HL-60 (cell line): Measurements from ENCODE around the gene EIF3I.

Source experiments
- DNase-seq, 2 experiments: peaks; one replicate each; pipeline ENCODE4 v3.0.0-alpha.2; 2010 to 2020; ENCODE audit warnings: low read depth in 1 of 2, low spot score in 1 of 2
- H3K27ac ChIP-seq: fragments of 250-450 bp; sonication (Bioruptor Pico); replicated peaks from 2 replicates; pipeline ENCODE4 v1.5.1; 2020; ENCODE audit warnings: mild to moderate bottlenecking, moderate library complexity
- H3K27me3 ChIP-seq: fragments of 250-450 bp; sonication (Bioruptor Pico); 2 replicates; pipeline ENCODE4 v1.5.1; 2021; ENCODE audit warnings: mild to moderate bottlenecking, moderate library complexity; ENCODE audit not compliant: insufficient read depth, poor library complexity, severe bottlenecking
- H3K4me3 ChIP-seq: replicated peaks from 2 replicates; pipeline ENCODE4 v1.5.1; 2011; ENCODE audit warnings: mild to moderate bottlenecking, control low read depth, low read length; ENCODE audit not compliant: insufficient read depth
- GABPA ChIP-seq: IDR thresholded peaks from 2 replicates; pipeline ENCODE4 v1.6.1; 2012; ENCODE audit warnings: low read depth
- POLR2AphosphoS5 ChIP-seq: IDR thresholded peaks from 2 replicates; pipeline ENCODE4 v1.6.1; 2012; ENCODE audit warnings: low read depth
- SPI1 ChIP-seq: IDR thresholded peaks from 2 replicates; pipeline ENCODE4 v1.6.1; 2012; ENCODE audit warnings: low read depth, mild to moderate bottlenecking, borderline replicate concordance
- TF ChIP-seq, protein P1 (sequence below): IDR thresholded peaks from one replicate; pipeline ENCODE4 v1.5.1; 2011; ENCODE audit warnings: low read length, control low read depth, inconsistent platforms; ENCODE audit not compliant: insufficient read depth
- TF ChIP-seq, protein P2 (sequence below): IDR thresholded peaks from 2 replicates; pipeline ENCODE4 v1.6.1; 2012; ENCODE audit warnings: low read depth; ENCODE audit not compliant: insufficient replicate concordance

EIF3I gene

DNA sequence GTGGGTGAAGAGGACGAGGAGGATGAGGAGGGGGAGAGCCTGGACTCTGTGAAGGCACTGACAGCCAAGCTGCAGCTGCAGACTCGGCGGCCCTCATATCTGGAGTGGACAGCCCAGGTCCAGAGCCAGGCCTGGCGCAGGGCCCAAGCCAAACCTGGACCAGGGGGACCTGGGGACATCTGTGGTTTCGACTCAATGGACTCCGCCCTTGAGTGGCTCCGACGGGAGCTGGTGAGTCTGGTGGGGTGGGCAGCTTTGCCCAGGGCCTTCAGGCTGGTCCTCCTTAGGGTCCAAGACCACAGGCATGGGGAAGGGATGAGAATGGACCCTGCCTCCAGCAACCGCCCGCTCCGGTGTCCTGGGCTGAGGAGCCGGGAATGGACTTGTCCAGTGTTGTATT, 25.2 kb downstream of the EIF3I start:
- no peak overlapping the region for H3K4me3 ChIP-seq
- no peak overlapping the region for H3K27ac ChIP-seq
- H3K27me3 ChIP-seq: no peaks in the 10 kb centered on the region
- DNase-seq: no peak
- TF ChIP-seq POLR2AphosphoS5 (no peak), GABPA (no peak), SPI1 (no peak)
- TF ChIP-seq, protein P1, sequence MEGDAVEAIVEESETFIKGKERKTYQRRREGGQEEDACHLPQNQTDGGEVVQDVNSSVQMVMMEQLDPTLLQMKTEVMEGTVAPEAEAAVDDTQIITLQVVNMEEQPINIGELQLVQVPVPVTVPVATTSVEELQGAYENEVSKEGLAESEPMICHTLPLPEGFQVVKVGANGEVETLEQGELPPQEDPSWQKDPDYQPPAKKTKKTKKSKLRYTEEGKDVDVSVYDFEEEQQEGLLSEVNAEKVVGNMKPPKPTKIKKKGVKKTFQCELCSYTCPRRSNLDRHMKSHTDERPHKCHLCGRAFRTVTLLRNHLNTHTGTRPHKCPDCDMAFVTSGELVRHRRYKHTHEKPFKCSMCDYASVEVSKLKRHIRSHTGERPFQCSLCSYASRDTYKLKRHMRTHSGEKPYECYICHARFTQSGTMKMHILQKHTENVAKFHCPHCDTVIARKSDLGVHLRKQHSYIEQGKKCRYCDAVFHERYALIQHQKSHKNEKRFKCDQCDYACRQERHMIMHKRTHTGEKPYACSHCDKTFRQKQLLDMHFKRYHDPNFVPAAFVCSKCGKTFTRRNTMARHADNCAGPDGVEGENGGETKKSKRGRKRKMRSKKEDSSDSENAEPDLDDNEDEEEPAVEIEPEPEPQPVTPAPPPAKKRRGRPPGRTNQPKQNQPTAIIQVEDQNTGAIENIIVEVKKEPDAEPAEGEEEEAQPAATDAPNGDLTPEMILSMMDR: no peak
- TF ChIP-seq, protein P2, sequence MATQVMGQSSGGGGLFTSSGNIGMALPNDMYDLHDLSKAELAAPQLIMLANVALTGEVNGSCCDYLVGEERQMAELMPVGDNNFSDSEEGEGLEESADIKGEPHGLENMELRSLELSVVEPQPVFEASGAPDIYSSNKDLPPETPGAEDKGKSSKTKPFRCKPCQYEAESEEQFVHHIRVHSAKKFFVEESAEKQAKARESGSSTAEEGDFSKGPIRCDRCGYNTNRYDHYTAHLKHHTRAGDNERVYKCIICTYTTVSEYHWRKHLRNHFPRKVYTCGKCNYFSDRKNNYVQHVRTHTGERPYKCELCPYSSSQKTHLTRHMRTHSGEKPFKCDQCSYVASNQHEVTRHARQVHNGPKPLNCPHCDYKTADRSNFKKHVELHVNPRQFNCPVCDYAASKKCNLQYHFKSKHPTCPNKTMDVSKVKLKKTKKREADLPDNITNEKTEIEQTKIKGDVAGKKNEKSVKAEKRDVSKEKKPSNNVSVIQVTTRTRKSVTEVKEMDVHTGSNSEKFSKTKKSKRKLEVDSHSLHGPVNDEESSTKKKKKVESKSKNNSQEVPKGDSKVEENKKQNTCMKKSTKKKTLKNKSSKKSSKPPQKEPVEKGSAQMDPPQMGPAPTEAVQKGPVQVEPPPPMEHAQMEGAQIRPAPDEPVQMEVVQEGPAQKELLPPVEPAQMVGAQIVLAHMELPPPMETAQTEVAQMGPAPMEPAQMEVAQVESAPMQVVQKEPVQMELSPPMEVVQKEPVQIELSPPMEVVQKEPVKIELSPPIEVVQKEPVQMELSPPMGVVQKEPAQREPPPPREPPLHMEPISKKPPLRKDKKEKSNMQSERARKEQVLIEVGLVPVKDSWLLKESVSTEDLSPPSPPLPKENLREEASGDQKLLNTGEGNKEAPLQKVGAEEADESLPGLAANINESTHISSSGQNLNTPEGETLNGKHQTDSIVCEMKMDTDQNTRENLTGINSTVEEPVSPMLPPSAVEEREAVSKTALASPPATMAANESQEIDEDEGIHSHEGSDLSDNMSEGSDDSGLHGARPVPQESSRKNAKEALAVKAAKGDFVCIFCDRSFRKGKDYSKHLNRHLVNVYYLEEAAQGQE: no peak

DNA sequence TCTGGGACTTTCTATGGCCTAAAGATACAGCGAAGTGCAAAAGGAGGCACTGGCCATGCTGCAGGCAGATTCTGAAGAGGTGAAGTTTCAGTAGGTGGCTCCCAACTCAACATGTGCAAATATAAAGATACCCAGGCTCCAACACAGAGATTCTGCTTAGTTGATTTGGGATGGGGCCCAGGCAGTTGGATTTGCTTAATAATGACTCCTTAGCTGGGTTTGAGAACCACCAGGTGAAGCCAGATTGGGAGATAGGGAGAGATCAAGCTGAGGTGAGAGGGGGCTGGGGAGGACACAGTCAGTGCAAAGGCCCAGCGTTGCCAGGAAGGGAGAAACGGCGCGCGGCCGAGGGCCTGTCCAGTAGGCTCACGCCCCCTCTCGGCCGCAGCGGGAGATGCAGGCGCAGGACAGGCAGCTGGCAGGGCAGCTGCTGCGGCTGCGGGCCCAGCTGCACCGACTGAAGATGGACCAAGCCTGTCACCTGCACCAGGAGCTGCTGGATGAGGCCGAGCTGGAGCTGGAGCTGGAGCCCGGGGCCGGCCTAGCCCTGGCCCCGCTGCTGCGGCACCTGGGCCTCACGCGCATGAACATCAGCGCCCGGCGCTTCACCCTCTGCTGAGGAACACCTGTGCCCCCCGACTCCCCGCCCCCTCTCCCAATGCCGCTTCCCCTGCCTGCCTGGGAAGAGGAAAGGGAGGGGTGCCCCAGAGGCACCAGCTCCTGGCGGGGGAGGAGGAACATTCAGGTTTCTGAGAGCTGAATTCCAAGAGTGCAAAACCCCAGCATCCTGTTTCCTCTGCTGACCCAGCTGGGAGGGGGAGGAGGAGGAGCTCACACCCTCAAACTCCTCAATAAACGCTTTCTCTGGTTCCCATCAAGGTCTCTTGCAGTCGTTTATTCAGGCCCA, 26.0 kb downstream of the EIF3I start:
- no peak overlapping the region for H3K27ac ChIP-seq
- DNase-seq: peak; percentile 45 to 77
- H3K4me3 ChIP-seq: no peak overlapping the region

DNA sequence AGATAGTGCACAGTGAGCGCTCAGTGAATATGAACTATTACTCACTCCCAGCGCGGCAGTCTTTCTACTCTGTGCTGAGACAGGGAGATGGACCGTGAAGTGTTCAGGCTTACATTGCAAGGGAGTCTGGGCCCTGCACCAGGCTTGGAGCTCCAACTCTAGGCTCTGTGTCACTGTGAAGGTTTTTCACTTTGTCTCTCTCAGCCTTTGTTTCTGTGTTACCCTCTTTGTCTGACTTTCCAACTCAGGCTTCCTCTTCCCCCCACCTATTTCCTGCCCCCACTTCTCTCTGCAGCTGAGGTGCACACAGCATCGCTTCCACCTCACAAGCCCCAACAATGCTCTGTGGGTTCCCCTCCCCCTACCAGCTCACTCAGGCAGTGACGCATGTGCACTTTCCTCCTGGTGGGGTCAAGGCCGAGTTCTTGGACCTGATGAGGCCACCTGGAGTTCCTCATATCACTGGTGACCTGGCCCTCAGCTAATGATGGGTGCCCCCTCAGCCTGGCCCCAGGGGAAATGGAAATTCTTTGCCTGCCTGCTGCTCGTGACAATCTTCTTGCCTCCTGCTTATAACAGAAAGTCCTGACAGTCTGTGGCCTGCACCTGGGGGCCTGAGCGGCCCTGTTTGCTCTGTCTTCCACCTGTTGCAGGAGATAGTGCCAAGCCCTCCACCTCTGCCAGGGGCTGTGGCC, 27.8 kb downstream of the EIF3I start:
- Histone ChIP-seq H3K27ac (peak overlapping the region; percentile 38), H3K4me3 (no peak overlapping the region), H3K27me3 (no peaks in the 10 kb centered on the region)
- DNase-seq: peak; percentile 52 to 71
- TF ChIP-seq SPI1 (0 out of 2 replicates have a peak, but pooled peaks have one; percentile 29), GABPA (peak; percentile 41; the same call in 1 of the 2 replicates), POLR2AphosphoS5 (no peak)

More for the DNA sequence above, 26.0 kb downstream of the EIF3I start:
- TF ChIP-seq GABPA (no peak), POLR2AphosphoS5 (peak; percentile 72), SPI1 (no peak)
- TF ChIP-seq, protein P1: peak; percentile 87
- TF ChIP-seq, protein P2: no peak
- H3K27me3 ChIP-seq: no peaks in the 10 kb centered on the region
